Stomach (tissue), 4 donors: ENCODE data around the gene ETNK1.

ENCODE experiments used
- POLR2A ChIP-seq, 4 donors: fragments of 450-650 bp; IDR thresholded peaks; one replicate each; pipeline ENCODE4 v1.6.1; 2016; ENCODE audit warnings: antibody characterized with exemption in 4 of 4, control low read depth in 2 of 4, mild to moderate bottlenecking in 1 of 4, moderate library complexity in 1 of 4
- TF ChIP-seq, protein P1 (sequence below), 7 experiments: fragments of 450-650 bp in 4 of 7; fragments of 200-600 bp in 3 of 7; sonication (generic) in 3 of 7; IDR thresholded peaks; one replicate each; pipeline ENCODE4 v1.5.1; 2016 to 2019; ENCODE audit warnings: antibody characterized with exemption in 7 of 7, control low read depth in 2 of 7, mild to moderate bottlenecking in 1 of 7

DNA sequence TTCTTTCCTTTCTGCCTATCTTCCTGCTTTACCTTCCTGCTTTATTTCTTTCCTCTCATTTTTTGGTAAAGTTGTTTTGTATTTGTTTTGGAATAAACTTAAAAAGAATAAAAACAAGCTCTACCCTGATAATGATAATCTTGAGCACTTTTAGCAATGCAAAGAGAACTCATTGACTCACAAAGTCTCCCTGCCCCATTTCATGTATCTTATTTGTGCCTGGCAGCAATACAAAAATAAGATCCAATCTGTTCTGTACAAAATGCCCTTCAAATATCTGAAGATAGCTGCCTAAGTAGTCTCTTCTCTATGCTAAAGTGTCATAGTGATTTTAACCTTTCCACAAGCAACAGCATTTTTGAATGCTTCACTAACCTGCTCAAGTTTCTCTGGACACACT is 31.1 kb upstream of the ETNK1 start:
- TF ChIP-seq POLR2A (IDR thresholded peaks at IDR 0.05), result no peak
- TF ChIP-seq, protein P1, sequence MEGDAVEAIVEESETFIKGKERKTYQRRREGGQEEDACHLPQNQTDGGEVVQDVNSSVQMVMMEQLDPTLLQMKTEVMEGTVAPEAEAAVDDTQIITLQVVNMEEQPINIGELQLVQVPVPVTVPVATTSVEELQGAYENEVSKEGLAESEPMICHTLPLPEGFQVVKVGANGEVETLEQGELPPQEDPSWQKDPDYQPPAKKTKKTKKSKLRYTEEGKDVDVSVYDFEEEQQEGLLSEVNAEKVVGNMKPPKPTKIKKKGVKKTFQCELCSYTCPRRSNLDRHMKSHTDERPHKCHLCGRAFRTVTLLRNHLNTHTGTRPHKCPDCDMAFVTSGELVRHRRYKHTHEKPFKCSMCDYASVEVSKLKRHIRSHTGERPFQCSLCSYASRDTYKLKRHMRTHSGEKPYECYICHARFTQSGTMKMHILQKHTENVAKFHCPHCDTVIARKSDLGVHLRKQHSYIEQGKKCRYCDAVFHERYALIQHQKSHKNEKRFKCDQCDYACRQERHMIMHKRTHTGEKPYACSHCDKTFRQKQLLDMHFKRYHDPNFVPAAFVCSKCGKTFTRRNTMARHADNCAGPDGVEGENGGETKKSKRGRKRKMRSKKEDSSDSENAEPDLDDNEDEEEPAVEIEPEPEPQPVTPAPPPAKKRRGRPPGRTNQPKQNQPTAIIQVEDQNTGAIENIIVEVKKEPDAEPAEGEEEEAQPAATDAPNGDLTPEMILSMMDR (IDR thresholded peaks at IDR 0.05), result no peak
